Endothelial cell of umbilical vein (primary cell): ENCODE measurements around the gene RPS17.

Experiments used
- MYC ChIP-seq: IDR thresholded peaks from one replicate; pipeline ENCODE4 v1.6.1; 2011; ENCODE audit warnings: mild to moderate bottlenecking, low read depth, low read length
- TF ChIP-seq, protein P1 (sequence below), 2 donors: IDR thresholded peaks; 1 replicate in 1 of 2; 2 replicates in 1 of 2; pipeline ENCODE4 v1.5.1; 2011; ENCODE audit warnings: low read length in 2 of 2, mild to moderate bottlenecking in 2 of 2, moderate library complexity in 2 of 2, control low read depth in 1 of 2, inconsistent platforms in 1 of 2, low read depth in 1 of 2; ENCODE audit not compliant: insufficient read depth in 1 of 2; ENCODE audit errors: extremely low read depth in 1 of 2

DNA sequence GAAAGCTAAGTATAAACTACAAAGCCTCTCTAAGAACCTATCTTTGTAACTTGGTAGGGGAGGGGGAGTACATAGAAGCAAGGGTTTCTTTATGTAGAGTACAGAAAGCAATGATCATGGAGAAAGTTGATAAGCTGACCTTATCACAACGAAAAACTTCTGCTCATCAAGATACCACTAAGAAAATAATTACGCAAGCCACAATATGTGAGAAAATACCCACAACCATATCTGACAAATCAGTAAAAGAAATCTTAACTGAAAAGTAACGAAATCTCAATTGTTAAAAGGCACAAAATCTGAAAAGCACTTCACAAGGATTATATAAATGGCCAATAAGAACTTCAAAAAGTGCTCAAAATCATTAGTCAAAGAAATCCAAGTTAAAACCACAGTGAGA lies 35.1 kb upstream of the RPS17 start:
- TF ChIP-seq, protein P1, sequence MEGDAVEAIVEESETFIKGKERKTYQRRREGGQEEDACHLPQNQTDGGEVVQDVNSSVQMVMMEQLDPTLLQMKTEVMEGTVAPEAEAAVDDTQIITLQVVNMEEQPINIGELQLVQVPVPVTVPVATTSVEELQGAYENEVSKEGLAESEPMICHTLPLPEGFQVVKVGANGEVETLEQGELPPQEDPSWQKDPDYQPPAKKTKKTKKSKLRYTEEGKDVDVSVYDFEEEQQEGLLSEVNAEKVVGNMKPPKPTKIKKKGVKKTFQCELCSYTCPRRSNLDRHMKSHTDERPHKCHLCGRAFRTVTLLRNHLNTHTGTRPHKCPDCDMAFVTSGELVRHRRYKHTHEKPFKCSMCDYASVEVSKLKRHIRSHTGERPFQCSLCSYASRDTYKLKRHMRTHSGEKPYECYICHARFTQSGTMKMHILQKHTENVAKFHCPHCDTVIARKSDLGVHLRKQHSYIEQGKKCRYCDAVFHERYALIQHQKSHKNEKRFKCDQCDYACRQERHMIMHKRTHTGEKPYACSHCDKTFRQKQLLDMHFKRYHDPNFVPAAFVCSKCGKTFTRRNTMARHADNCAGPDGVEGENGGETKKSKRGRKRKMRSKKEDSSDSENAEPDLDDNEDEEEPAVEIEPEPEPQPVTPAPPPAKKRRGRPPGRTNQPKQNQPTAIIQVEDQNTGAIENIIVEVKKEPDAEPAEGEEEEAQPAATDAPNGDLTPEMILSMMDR (IDR thresholded peaks at IDR 0.05; ENCODE audit: extremely low read depth in 1 of 2, insufficient read depth in 1 of 2, low read depth in 1 of 2, low read length in 2 of 2), result no peak
- no peak for TF ChIP-seq MYC
